Esophagus (tissue), 2 donors: Measurements from ENCODE around the gene COL28A1. TPM values are rescaled to one million over a fixed set of nuclear protein-coding genes. Genes with fewer than 3 reads are reported as not detected.

ENCODE experiments used
- H3K27ac ChIP-seq, 2 donors: one replicate each; pipeline ENCODE4 v1.5.1; 2013; ENCODE audit warnings: low read depth in 2 of 2, mild to moderate bottlenecking in 2 of 2, inconsistent platforms in 1 of 2, low read length in 1 of 2, moderate library complexity in 1 of 2
- H3K27me3 ChIP-seq, 2 donors: one replicate each; pipeline ENCODE4 v1.6.1; 2013; ENCODE audit warnings: low read length in 2 of 2, control low read depth in 1 of 2, mild to moderate bottlenecking in 1 of 2; ENCODE audit not compliant: insufficient read depth in 2 of 2, control insufficient read depth in 1 of 2
- H3K36me3 ChIP-seq, 2 donors: one replicate each; pipeline ENCODE4 v1.6.1; 2013; ENCODE audit warnings: low read length in 1 of 2; ENCODE audit not compliant: control insufficient read depth in 2 of 2, insufficient read depth in 2 of 2
- H3K4me1 ChIP-seq, 2 donors: one replicate each; pipeline ENCODE4 v1.6.1; 2013; ENCODE audit warnings: low read length in 1 of 2; ENCODE audit not compliant: control insufficient read depth in 2 of 2, insufficient read depth in 2 of 2
- H3K4me3 ChIP-seq, 2 donors: one replicate each; pipeline ENCODE4 v1.5.1; 2013; ENCODE audit warnings: low read length in 2 of 2, mild to moderate bottlenecking in 2 of 2, low read depth in 1 of 2, moderate library complexity in 1 of 2
- H3K9me3 ChIP-seq, 2 donors: one replicate each; pipeline ENCODE4 v1.6.1; 2013; ENCODE audit warnings: mild to moderate bottlenecking in 2 of 2, low read depth in 1 of 2, low read length in 1 of 2, moderate library complexity in 1 of 2; ENCODE audit not compliant: control insufficient read depth in 2 of 2, insufficient read depth in 1 of 2
- WGBS, 2 donors: extraction: QIAGEN DNeasy Blood & Tissue Kit; methylation state at CpG; one replicate each; pipeline ENCODE4 v1.1.7; 2013; 5-methylcytosine and 5-hydroxymethylcytosine counted together
- polyA plus RNA-seq, 2 donors: library from polyadenylated mRNA; stranded (reverse); fragments of 200-250 nt; gene quantifications; one replicate each; pipeline ENCODE4 v1.2.3, GENCODE V29; 2013
- donor health status: healthy with polysubstance abuse.
- donor health status: Bipolar disorder and iron deficiency.

The COL28A1 gene
- polyA plus RNA-seq, 2 donors = 0.60 to 1.1 TPM

GRCh38 chr7:7385421-7385820 lies 150.3 kb downstream of the COL28A1 start:
- 74 to 75% methylated on average over 2 of the region's 2 CpGs for WGBS, 2 donors
- no peaks in the 10 kb centered on the region for H3K4me1 ChIP-seq
- no peaks in the 10 kb centered on the region for H3K9me3 ChIP-seq
- H3K4me3 ChIP-seq = no peak overlapping the region
- no peaks in the 10 kb centered on the region for H3K27me3 ChIP-seq
- no peaks in the 10 kb centered on the region for H3K36me3 ChIP-seq
- H3K27ac ChIP-seq = no peak overlapping the region

- H3K36me3 ChIP-seq = no peaks in the 10 kb centered on the region
- H3K27ac ChIP-seq = no peak overlapping the region
- no peaks in the 10 kb centered on the region for H3K4me1 ChIP-seq
- no peaks in the 10 kb centered on the region for H3K9me3 ChIP-seq
- H3K27me3 ChIP-seq = no peaks in the 10 kb centered on the region
- no peak overlapping the region for H3K4me3 ChIP-seq
These were observed 151.4 kb downstream of the COL28A1 start for GRCh38 chr7:7384228-7384627.

DNA sequence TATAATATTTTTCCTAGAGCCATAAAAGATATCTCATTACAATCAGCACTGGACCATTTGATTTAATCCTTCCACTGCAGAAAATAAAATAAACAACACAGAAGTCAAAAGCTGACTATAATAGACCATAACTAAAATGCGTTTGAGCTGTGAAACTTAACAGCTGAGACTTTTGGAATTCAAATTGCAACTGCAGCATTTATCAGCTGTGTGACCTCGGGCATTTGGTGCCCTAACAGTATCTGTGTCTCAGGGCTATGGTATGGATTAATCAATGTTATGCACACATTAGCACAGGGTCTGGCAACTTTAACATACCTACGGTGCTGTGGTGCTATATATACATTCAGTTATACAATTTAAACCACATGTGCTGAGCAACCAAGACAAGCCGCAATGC lies 160.1 kb downstream of the COL28A1 start:
- no peaks in the 10 kb centered on the region for H3K27me3 ChIP-seq
- no peaks in the 10 kb centered on the region for H3K4me1 ChIP-seq
- no peak overlapping the region for H3K27ac ChIP-seq
- H3K9me3 ChIP-seq = no peaks in the 10 kb centered on the region
- no peaks in the 10 kb centered on the region for H3K36me3 ChIP-seq
- no peak overlapping the region for H3K4me3 ChIP-seq
- WGBS, 2 donors = 65 to 72% methylated on average over 4 of the region's 4 CpGs

GRCh38 chr7:7370076-7370475 lies 165.6 kb downstream of the COL28A1 start:
- Histone ChIP-seq H3K9me3 (no peaks in the 10 kb centered on the region), H3K27me3 (no peaks in the 10 kb centered on the region), H3K27ac (no peak overlapping the region), H3K4me1 (no peaks in the 10 kb centered on the region), H3K36me3 (no peaks in the 10 kb centered on the region), H3K4me3 (no peak overlapping the region)
- 81 to 92% methylated on average over 2 of the region's 2 CpGs for WGBS, 2 donors

DNA sequence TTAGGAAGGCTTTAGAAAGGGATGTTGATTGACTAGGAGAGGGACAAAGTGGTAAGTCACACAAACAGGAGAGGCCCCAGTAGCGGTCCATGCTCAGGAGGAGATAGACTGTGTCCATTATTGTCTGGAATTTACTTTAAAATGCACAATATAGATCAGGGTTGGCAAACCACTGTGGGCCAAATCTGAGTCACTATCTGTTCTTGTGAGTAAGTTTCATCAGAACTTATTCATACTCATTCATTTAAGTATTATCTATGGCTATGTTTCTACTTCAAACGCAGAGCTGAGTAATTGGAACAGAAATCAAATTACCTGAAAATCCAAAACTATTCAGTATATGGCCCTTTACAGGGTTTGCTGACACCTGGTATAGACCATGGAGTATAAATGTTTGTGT lies 166.5 kb downstream of the COL28A1 start:
- Histone ChIP-seq H3K4me1 (no peaks in the 10 kb centered on the region), H3K27ac (no peak overlapping the region), H3K36me3 (no peaks in the 10 kb centered on the region), H3K4me3 (no peak overlapping the region), H3K27me3 (no peaks in the 10 kb centered on the region), H3K9me3 (no peaks in the 10 kb centered on the region)
- 77 to 84% methylated on average over 2 of the region's 2 CpGs for WGBS, 2 donors

GRCh38 chr7:7354674-7355073 lies 181.0 kb downstream of the COL28A1 start:
- WGBS, 2 donors = 25 to 37% methylated on average over 3 of the region's 3 CpGs
- no peaks in the 10 kb centered on the region for H3K9me3 ChIP-seq
- no peak overlapping the region for H3K4me3 ChIP-seq
- H3K27ac ChIP-seq = no peak overlapping the region
- H3K4me1 ChIP-seq = no peaks in the 10 kb centered on the region
- no peaks in the 10 kb centered on the region for H3K36me3 ChIP-seq
- no peaks in the 10 kb centered on the region for H3K27me3 ChIP-seq

DNA sequence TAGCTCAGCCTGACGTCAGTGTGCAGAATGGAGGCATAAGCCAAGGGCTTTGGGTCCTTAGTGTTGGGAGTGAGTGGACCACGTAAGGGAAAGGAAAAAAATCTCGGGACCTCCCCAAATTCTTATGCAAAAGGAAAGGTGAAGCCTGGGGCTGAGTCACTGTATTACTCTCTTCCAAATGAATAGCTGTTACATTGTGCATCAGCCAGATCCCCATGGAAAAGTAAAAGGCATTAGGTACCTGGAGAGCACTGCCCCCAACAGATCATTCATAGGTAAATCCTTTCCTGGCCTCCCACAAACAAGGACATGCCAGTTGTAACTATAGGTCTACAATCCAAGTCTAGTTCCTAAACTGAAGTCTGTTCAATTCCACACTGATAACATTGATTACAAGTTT lies 182.8 kb downstream of the COL28A1 start:
- WGBS, 2 donors = 27 to 53% methylated on average over 3 of the region's 3 CpGs
- peak overlapping the region in 1 of 2 donors; percentile 4 for H3K27ac ChIP-seq

DNA sequence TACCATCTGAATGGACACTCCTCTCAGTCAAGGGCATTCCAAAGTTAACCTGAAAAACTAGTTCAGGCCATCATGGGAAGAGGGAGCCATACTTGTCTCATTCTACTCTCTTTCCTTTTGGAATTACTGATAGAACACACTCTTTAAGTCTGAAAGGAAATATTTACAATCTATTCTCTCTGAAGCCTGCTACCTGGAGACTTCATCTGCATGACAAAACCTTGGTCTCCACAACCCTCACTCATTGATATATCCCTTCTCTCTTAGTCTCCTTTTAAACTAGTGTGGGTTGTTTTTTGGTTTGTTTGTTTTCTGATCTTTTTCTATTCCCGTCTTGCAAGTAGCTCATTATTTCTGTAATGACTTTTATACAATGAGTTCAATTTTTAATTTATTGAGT lies 183.8 kb downstream of the COL28A1 start:
- H3K27me3 ChIP-seq = no peaks in the 10 kb centered on the region
- no peaks in the 10 kb centered on the region for H3K4me1 ChIP-seq
- no peaks in the 10 kb centered on the region for H3K36me3 ChIP-seq
- WGBS, 2 donors = 0 to 4% methylated on average over 1 of the region's 1 CpG
- no peak overlapping the region for H3K27ac ChIP-seq
- H3K9me3 ChIP-seq = no peaks in the 10 kb centered on the region
- H3K4me3 ChIP-seq = no peak overlapping the region

More for the DNA sequence above, 182.8 kb downstream of the COL28A1 start:
- no peaks in the 10 kb centered on the region for H3K36me3 ChIP-seq
- no peaks in the 10 kb centered on the region for H3K4me1 ChIP-seq
- no peak overlapping the region for H3K4me3 ChIP-seq
- no peaks in the 10 kb centered on the region for H3K9me3 ChIP-seq
- H3K27me3 ChIP-seq = no peaks in the 10 kb centered on the region

DNA sequence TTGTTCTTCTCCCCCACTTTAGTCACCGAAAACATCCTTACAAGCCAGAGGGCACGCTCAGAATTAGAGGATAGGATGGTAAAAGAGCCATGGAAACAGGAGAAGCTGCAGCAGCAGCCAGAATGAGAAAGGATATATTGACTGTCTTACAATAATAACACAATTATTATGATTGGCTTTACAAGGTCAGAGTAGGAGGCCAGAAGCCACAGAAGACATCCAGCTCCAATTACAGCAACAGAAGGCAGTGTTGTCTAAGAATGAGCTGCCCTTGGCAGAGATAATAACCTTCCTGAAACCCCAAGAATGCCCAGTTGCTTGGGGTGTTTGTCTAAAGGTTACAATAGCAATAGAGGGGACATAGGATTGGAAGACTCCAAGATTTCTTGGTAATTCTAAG lies 184.5 kb downstream of the COL28A1 start:
- no peaks in the 10 kb centered on the region for H3K36me3 ChIP-seq
- WGBS, 2 donors = 40 to 41% methylated on average over 2 of the region's 2 CpGs
- no peaks in the 10 kb centered on the region for H3K27me3 ChIP-seq
- no peak overlapping the region for H3K27ac ChIP-seq
- no peaks in the 10 kb centered on the region for H3K9me3 ChIP-seq
- no peak overlapping the region for H3K4me3 ChIP-seq
- no peaks in the 10 kb centered on the region for H3K4me1 ChIP-seq

DNA sequence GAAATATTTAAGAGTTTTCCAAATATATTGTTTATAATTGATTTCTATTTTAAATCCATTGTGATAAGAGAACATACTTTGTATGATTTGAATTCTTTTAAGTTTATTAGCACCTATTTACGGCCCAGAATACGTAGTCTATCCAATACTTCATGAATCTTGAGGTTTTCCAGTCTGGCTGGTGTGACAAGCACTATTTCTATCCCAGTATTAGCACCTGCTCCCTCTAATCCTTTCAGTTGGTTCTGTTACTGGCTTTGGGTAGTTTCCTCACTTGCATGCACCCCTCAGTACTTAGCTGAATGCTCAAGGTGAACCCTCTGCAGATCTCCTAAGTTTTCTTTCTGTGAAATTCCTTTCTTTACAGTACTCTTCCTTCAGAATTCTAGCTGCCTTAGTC lies 186.5 kb downstream of the COL28A1 start:
- H3K9me3 ChIP-seq = no peaks in the 10 kb centered on the region
- no peak overlapping the region for H3K4me3 ChIP-seq
- H3K27ac ChIP-seq = no peak overlapping the region
- no peaks in the 10 kb centered on the region for H3K4me1 ChIP-seq
- 94 to 97% methylated on average over 2 of the region's 2 CpGs for WGBS, 2 donors
- no peaks in the 10 kb centered on the region for H3K36me3 ChIP-seq
- no peaks in the 10 kb centered on the region for H3K27me3 ChIP-seq
